MM.1S (cell line): ENCODE data around the gene OPRL1.

Experiments
- DNase-seq: peaks from one replicate; pipeline ENCODE4 v3.0.0-alpha.2; 2015
- H2AFZ ChIP-seq: fragments of 300-600 bp; sonication (generic); 2 replicates; pipeline ENCODE4 v1.6.0; 2016; ENCODE audit warnings: antibody characterized with exemption, low read length
- H3F3A ChIP-seq: fragments of 300-600 bp; sonication (generic); 2 replicates; pipeline ENCODE4 v1.6.1; 2016; ENCODE audit warnings: mild to moderate bottlenecking, antibody characterized with exemption, low read length, moderate library complexity, mixed read lengths; ENCODE audit not compliant: insufficient read depth
- H3K27ac ChIP-seq: fragments of 300-600 bp; sonication (generic); 2 replicates; pipeline ENCODE4 v1.5.1; 2016; ENCODE audit warnings: mild to moderate bottlenecking, low read length
- H3K27me3 ChIP-seq: fragments of 300-600 bp; sonication (generic); replicated peaks from 2 replicates; pipeline ENCODE4 v1.6.0; 2016; ENCODE audit warnings: low read length; ENCODE audit not compliant: insufficient read depth
- H3K36me3 ChIP-seq: fragments of 300-600 bp; sonication (generic); replicated peaks from 2 replicates; pipeline ENCODE4 v1.6.1; 2016; ENCODE audit warnings: mild to moderate bottlenecking, low read length, mixed read lengths; ENCODE audit not compliant: insufficient read depth
- H3K4me1 ChIP-seq: fragments of 300-600 bp; sonication (generic); 2 replicates; pipeline ENCODE4 v1.6.1; 2016; ENCODE audit warnings: low read length, mixed read lengths
- H3K4me2 ChIP-seq: fragments of 300-600 bp; sonication (generic); 2 replicates; pipeline ENCODE4 v1.6.0; 2016; ENCODE audit warnings: low read depth, low read length
- H3K4me3 ChIP-seq: fragments of 300-600 bp; sonication (generic); 2 replicates; pipeline ENCODE4 v1.5.1; 2016; ENCODE audit warnings: low read length, mixed read lengths
- H3K79me2 ChIP-seq: fragments of 300-600 bp; sonication (generic); 2 replicates; pipeline ENCODE4 v1.6.1; 2016; ENCODE audit warnings: mixed run types, low read length, mixed read lengths
- H3K9ac ChIP-seq: fragments of 300-600 bp; sonication (generic); 2 replicates; pipeline ENCODE4 v1.6.1; 2016; ENCODE audit warnings: low read length, mixed read lengths
- H3K9me2 ChIP-seq: fragments of 300-600 bp; sonication (generic); replicated peaks from 2 replicates; pipeline ENCODE4 v1.6.1; 2016; ENCODE audit warnings: mild to moderate bottlenecking, low read length, mixed read lengths; ENCODE audit not compliant: insufficient read depth
- H3K9me3 ChIP-seq: fragments of 300-600 bp; sonication (generic); replicated peaks from 2 replicates; pipeline ENCODE4 v1.6.1; 2016; ENCODE audit warnings: mild to moderate bottlenecking, low read length, mixed read lengths; ENCODE audit not compliant: insufficient read depth
- H4K20me1 ChIP-seq: fragments of 300-600 bp; sonication (generic); 2 replicates; pipeline ENCODE4 v1.6.1; 2016; ENCODE audit warnings: mild to moderate bottlenecking, low read length, moderate library complexity, mixed read lengths; ENCODE audit not compliant: insufficient read depth
- EZH2 ChIP-seq: fragments of 300-600 bp; sonication (generic); optimal IDR thresholded peaks from 2 replicates; pipeline ENCODE3; 2017; ENCODE audit warnings: low read depth, mild to moderate bottlenecking, antibody characterized with exemption, low read length, mixed read lengths
- EZH2phosphoT487 ChIP-seq: fragments of 300-600 bp; sonication (generic); IDR thresholded peaks from 2 replicates; pipeline ENCODE4 v1.6.1; 2018; ENCODE audit warnings: antibody characterized with exemption, low read length
- TF ChIP-seq, protein P1 (sequence below): fragments of 300-600 bp; sonication (generic); IDR thresholded peaks from 2 replicates; pipeline ENCODE4 v1.5.1; 2016; ENCODE audit warnings: antibody characterized with exemption, low read length, mixed read lengths

OPRL1 gene

DNA sequence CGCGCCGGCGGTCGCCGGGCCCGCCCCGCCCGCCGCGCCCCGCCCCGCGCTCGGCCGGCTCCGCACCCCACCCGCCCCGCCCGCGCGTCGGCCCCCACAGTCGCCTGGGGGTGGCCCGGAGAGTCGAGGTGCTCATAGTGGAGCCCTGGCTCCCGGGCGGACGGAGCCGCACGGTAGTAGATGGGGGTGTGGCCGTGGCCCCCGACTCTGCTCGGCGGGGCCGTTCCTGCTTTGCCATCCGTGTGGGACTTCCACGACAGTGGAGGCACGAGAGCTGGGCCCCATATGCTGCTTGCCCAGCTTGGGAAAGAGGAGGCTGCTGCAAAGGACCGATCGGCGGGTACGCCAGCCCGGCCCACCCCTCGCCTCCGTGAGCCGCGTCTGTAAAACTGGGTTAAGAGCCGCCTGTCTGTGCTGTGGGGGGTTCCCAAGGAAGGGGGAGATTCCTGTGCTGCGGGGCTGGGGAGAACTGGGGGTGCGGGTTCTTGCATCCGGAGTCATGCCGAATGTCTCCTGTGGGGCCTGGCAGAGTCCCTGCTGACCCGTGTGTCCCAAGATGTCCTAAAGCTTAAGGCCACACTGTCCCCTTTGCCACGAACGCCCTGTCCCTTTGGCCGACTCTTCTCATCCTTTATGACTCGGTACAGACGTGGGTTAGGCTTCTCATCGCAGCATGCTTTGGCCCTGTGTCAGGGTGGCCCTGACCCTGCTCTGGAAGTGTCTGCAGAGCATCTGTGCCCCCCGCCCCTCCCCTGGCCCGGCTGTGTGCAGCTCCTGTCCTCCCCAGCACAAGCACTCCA, at the start of gene OPRL1:
OPRL1 (plus strand) TSS at position 70 of the 800 bp plus-strand sequence. CDS start 12,639 bp downstream, outside the sequence.
- Histone ChIP-seq H4K20me1 (no peaks in the 10 kb centered on the region), H3K4me1 (peaks cover 17% of the 10 kb centered on the region), H3K9me3 (no peaks in the 10 kb centered on the region), H3K9me2 (no peaks in the 10 kb centered on the region), H3K4me3 (peak within 1 kb of the TSS; percentile 94), H2AFZ (peak within 1 kb of the TSS; percentile 77), H3K9ac (peak within 1 kb of the TSS; percentile 76), H3F3A (peaks cover 26% of the 10 kb centered on the region), H3K4me2 (peak within 1 kb of the TSS; percentile 98), H3K27ac (no peak within 1 kb of the TSS), H3K79me2 (no peaks in the 10 kb centered on the region), H3K27me3 (peaks cover 44% of the 10 kb centered on the region), H3K36me3 (no peaks in the 10 kb centered on the region)
- no peak for DNase-seq
- TF ChIP-seq EZH2phosphoT487 (no peak), EZH2 (no peak)
- TF ChIP-seq, protein P1, sequence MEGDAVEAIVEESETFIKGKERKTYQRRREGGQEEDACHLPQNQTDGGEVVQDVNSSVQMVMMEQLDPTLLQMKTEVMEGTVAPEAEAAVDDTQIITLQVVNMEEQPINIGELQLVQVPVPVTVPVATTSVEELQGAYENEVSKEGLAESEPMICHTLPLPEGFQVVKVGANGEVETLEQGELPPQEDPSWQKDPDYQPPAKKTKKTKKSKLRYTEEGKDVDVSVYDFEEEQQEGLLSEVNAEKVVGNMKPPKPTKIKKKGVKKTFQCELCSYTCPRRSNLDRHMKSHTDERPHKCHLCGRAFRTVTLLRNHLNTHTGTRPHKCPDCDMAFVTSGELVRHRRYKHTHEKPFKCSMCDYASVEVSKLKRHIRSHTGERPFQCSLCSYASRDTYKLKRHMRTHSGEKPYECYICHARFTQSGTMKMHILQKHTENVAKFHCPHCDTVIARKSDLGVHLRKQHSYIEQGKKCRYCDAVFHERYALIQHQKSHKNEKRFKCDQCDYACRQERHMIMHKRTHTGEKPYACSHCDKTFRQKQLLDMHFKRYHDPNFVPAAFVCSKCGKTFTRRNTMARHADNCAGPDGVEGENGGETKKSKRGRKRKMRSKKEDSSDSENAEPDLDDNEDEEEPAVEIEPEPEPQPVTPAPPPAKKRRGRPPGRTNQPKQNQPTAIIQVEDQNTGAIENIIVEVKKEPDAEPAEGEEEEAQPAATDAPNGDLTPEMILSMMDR: no peak

- no peak for TF ChIP-seq EZH2
- no peak for TF ChIP-seq EZH2phosphoT487
- TF ChIP-seq, protein P1: no peak
- Histone ChIP-seq H3K4me2 (no peak overlapping the region), H3K9me3 (no peaks in the 10 kb centered on the region), H3F3A (no peaks in the 10 kb centered on the region), H2AFZ (no peak overlapping the region), H3K4me1 (no peaks in the 10 kb centered on the region), H3K9ac (no peak overlapping the region), H3K27ac (no peak overlapping the region), H3K79me2 (no peaks in the 10 kb centered on the region), H3K27me3 (no peaks in the 10 kb centered on the region), H3K36me3 (no peaks in the 10 kb centered on the region), H3K9me2 (no peaks in the 10 kb centered on the region), H4K20me1 (no peaks in the 10 kb centered on the region), H3K4me3 (no peak overlapping the region)
- DNase-seq: no peak
These were observed 49.3 kb upstream of the OPRL1 start for GRCh38 chr20:64030371-64031134.

DNA sequence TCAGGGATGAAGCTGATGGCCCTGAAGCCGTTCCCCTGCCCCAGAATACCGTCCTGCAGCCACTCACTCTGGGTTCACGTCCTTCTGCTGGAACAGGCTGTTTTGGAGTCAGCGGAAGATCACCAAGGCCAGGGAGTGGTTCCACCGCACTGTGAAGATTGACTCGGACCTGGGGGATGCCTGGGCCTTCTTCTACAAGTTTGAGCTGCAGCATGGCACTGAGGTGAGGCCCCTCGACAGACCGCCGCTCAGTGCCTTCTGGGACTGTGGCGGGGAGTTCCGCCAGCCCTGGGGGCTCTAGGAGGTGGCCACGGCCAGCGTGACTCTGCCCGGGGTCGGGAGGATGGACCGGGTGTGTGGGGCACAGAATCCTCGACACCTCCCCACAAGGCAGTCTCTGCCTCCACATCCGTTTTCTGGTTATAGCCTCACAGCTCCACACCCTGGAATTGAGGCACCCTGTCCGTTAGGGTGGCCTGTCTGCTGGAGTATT, 48.0 kb upstream of the OPRL1 start:
- Histone ChIP-seq H3K27ac (no peak overlapping the region), H3K36me3 (no peaks in the 10 kb centered on the region), H3K27me3 (peaks cover under 1% of the 10 kb centered on the region; the same call in 1 of the 2 replicates)

More for the DNA sequence above, 48.0 kb upstream of the OPRL1 start:
- TF ChIP-seq EZH2: no peak
- no peak for TF ChIP-seq EZH2phosphoT487
- TF ChIP-seq, protein P1: no peak
- Histone ChIP-seq H3K4me2 (no peak overlapping the region), H3F3A (no peaks in the 10 kb centered on the region), H3K9ac (no peak overlapping the region), H3K79me2 (no peaks in the 10 kb centered on the region), H3K9me3 (no peaks in the 10 kb centered on the region), H3K9me2 (no peaks in the 10 kb centered on the region), H3K4me1 (no peaks in the 10 kb centered on the region), H3K4me3 (no peak overlapping the region), H2AFZ (no peak overlapping the region), H4K20me1 (no peaks in the 10 kb centered on the region)
- DNase-seq: no peak
